PC-3 (cell line): ENCODE results near the gene ROBO3.

ENCODE experiments used
- EZH2 ChIP-seq: fragments of 300-600 bp; sonication (generic); IDR thresholded peaks from one replicate; pipeline ENCODE4 v1.6.1; 2017; ENCODE audit warnings: antibody characterized with exemption, mild to moderate bottlenecking, low read length; ENCODE audit not compliant: unreplicated experiment
- EZH2phosphoT487 ChIP-seq: fragments of 300-600 bp; sonication (generic); IDR thresholded peaks from 2 replicates; pipeline ENCODE4 v1.6.1; 2018; ENCODE audit warnings: mild to moderate bottlenecking, antibody characterized with exemption, low read length, borderline replicate concordance
- TF ChIP-seq, protein P1 (sequence below): fragments of 300-600 bp; sonication (generic); conservative IDR thresholded peaks from 2 replicates; pipeline ENCODE4 v1.5.1; 2017; ENCODE audit warnings: antibody characterized with exemption, low read depth, mild to moderate bottlenecking, low read length

DNA sequence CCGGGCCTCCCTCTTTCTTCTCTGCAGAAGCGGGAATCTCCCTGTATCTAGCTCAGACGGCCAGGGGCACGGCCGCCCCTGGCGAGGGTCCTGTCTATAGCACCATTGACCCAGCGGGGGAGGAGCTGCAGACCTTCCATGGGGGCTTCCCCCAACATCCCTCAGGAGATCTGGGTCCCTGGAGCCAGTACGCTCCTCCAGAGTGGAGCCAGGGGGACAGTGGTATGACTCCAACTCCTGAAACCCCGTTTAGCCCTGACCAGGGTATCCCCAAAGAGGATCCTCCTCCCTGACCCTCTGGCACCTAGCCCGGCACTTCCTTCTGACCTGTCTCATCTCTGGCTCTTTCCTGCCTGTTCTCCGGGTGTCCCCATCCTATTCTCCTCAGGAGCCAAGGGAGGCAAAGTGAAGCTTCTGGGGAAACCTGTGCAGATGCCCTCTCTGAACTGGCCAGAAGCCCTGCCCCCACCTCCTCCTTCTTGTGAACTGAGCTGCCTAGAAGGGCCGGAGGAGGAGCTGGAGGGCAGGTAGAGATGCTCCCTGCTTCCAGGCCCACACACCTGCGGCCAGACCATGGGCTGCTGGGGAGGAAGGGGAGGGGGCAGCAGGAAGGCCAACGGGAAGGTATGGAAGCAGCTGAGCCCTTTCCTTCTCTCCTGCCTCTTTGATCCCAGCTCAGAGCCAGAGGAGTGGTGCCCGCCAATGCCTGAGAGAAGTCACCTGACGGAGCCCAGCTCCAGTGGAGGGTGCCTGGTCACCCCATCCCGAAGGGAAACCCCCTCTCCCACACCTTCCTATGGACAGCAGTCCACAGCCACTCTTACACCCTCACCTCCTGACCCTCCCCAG is 12.9 kb downstream of the ROBO3 start:
- TF ChIP-seq, protein P1, sequence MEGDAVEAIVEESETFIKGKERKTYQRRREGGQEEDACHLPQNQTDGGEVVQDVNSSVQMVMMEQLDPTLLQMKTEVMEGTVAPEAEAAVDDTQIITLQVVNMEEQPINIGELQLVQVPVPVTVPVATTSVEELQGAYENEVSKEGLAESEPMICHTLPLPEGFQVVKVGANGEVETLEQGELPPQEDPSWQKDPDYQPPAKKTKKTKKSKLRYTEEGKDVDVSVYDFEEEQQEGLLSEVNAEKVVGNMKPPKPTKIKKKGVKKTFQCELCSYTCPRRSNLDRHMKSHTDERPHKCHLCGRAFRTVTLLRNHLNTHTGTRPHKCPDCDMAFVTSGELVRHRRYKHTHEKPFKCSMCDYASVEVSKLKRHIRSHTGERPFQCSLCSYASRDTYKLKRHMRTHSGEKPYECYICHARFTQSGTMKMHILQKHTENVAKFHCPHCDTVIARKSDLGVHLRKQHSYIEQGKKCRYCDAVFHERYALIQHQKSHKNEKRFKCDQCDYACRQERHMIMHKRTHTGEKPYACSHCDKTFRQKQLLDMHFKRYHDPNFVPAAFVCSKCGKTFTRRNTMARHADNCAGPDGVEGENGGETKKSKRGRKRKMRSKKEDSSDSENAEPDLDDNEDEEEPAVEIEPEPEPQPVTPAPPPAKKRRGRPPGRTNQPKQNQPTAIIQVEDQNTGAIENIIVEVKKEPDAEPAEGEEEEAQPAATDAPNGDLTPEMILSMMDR: no peak
- TF ChIP-seq EZH2 (no peak), EZH2phosphoT487 (no peak)
